Stimulated activated CD8-positive, alpha-beta memory T cell treated with anti-CD3 and anti-CD28 coated beads, Interleukin-7, amount 100 ng/mL, for 1 hour (primary cell): Measurements from ENCODE around the gene TMC1.

Experiments
- DNase-seq, 2 donors: peaks; one replicate each; pipeline ENCODE4 v3.0.0-alpha.2; 2020; ENCODE audit warnings: low read depth in 2 of 2

The TMC1 gene

GRCh38 chr9:72680593-72681282 lies 159.3 kb downstream of the TMC1 start:
- DNase-seq = no peak

GRCh38 chr9:72681283-72681630 lies 159.8 kb downstream of the TMC1 start:
- no peak for DNase-seq

- no peak for DNase-seq
Observed at GRCh38 chr9:72684615-72685014, 163.2 kb downstream of the TMC1 start.

- DNase-seq = no peak
Observed at GRCh38 chr9:72685911-72686310, 164.5 kb downstream of the TMC1 start.

- DNase-seq = no peak
Observed at GRCh38 chr9:72687331-72687730, 165.9 kb downstream of the TMC1 start.

- no peak for DNase-seq
Observed at GRCh38 chr9:72691671-72692070, 170.3 kb downstream of the TMC1 start.

GRCh38 chr9:72695365-72695764 lies 174.0 kb downstream of the TMC1 start:
- DNase-seq = no peak

GRCh38 chr9:72696511-72696910 lies 175.1 kb downstream of the TMC1 start:
- DNase-seq = no peak

- no peak for DNase-seq
Observed at GRCh38 chr9:72701510-72701909, 180.1 kb downstream of the TMC1 start.

- DNase-seq = no peak
Observed at GRCh38 chr9:72703574-72703973, 182.2 kb downstream of the TMC1 start.

- DNase-seq = no peak
Observed at GRCh38 chr9:72704688-72705375, 183.4 kb downstream of the TMC1 start.

- DNase-seq = no peak
Observed at GRCh38 chr9:72718503-72718902, 197.1 kb downstream of the TMC1 start.

GRCh38 chr9:72721067-72721466 lies 199.7 kb downstream of the TMC1 start:
- DNase-seq = no peak

GRCh38 chr9:72726947-72727346 lies 205.5 kb downstream of the TMC1 start:
- no peak for DNase-seq

- DNase-seq = no peak
Observed at GRCh38 chr9:72728031-72728770, 206.8 kb downstream of the TMC1 start.

- DNase-seq = no peak
Observed at GRCh38 chr9:72733895-72734294, 212.5 kb downstream of the TMC1 start.

- DNase-seq = no peak
Observed at GRCh38 chr9:72734631-72735030, 213.2 kb downstream of the TMC1 start.

GRCh38 chr9:72743836-72744235 lies 222.4 kb downstream of the TMC1 start:
- DNase-seq = no peak

GRCh38 chr9:72749276-72749675 lies 227.9 kb downstream of the TMC1 start:
- DNase-seq = no peak

- DNase-seq = no peak
Observed at GRCh38 chr9:72751541-72751940, 230.1 kb downstream of the TMC1 start.

GRCh38 chr9:72753266-72753893 lies 232.0 kb downstream of the TMC1 start:
- DNase-seq = no peak

GRCh38 chr9:72755836-72756235 lies 234.4 kb downstream of the TMC1 start:
- no peak for DNase-seq

GRCh38 chr9:72758944-72759343 lies 237.5 kb downstream of the TMC1 start:
- DNase-seq = no peak
